GM21381 (cell line): Measurements from ENCODE around the gene CD24.
A peak's percentile ranks its signal among the peaks of the same experiment; 100 is the strongest.
"Not testable (repeated sequence)": the region's sequence is repeated elsewhere in the genome, so short reads cannot be mapped to it uniquely, and the experiment has no call there.

Source experiments
- ATAC-seq: cut with Tn5 transposase; IDR thresholded peaks from one replicate; pipeline ENCODE4 v1.9.1; 2021; ENCODE audit warnings: mild to moderate bottlenecking, moderate library complexity; ENCODE audit not compliant: unreplicated experiment

The CD24 gene, protein sequence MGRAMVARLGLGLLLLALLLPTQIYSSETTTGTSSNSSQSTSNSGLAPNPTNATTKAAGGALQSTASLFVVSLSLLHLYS

DNA sequence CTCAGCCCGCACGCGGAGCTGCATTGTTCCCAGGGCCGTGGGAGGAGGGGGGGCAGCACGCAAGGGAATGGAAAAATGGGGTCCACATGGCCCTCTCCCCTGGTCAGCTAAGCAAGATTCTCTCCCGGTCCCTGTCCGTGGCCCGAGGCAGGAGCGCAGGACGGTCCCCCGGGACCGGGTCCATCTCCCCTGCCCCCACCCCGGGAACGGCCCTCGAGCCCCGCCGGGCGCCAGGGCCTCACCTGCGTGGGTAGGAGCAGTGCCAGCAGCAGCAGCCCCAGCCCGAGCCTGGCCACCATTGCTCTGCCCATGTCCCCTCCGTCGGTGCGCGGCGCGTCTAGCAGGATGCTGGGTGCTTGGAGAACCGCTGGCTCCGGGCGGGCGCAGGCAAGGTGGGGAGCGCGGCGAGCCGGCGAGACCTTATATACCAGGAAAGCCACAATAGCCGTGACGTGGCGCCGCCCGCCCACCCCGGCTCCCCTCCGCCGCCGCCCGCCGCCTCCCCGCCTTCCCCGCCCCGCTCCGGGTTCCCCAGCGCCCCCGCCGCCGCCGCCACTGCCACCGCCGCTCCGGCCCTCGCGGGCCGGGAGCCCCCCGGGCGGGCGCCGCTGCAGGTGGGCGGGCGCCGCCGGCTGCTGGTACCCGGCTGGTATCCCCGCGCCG is at the start of gene CD24:
TSS of gene CD24 (minus strand) at position 394 of the 663 bp plus-strand sequence. CDS start at position 311, 83 bp downstream.
- no peak for ATAC-seq

DNA sequence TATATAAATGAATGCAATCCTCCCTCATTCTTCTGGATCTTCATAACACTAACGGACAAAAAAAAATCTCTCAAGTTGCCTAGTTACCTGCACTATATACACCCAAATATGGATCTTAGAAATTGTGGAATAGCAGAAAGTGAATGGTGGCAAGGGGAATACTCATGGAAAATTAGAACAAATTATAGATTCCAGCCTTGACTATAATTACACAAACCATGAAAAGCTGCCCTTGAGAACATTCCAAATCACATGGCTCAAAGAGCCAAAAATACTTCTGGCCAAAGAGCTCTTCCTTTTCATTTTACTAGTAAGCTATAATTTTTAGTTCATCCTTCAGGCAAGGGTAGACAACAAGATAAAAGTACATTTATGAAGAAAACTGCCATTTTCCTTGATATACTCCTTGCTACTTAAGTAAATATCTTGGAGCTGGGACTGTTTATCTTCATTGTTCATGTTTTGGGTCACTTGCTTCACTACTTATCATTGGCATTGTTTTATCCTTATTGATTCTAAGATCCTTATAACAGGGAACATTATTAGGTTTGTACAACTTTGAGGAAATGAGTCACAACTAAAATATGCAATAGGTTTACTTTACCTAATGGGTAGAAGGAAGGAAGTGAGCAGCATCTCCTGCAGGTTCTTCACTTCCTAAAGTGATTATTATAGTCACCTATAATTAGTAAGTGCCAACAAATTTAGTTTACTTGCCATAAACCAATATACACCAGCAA is 47.1 kb upstream of the CD24 start:
- ATAC-seq: no peak

DNA sequence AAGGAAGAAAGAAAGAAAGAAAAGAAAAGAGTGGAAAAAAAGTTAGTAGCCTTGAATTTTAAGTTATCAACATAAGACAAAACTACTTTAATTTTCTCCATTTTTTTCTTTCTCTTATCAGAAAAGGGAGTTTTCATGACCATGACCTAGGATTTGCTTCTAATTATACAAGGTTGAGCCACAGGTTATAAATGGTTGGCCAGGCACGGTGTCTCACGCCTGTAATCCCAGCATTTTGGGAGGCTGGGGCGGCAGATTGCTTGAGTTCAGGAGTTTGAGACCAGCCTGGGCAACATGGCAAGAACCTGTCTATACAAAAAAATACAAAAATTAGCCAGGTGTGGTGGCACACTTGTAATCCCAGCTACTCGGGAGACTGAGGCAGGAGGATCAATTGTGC is 45.7 kb upstream of the CD24 start:
- no peak for ATAC-seq

DNA sequence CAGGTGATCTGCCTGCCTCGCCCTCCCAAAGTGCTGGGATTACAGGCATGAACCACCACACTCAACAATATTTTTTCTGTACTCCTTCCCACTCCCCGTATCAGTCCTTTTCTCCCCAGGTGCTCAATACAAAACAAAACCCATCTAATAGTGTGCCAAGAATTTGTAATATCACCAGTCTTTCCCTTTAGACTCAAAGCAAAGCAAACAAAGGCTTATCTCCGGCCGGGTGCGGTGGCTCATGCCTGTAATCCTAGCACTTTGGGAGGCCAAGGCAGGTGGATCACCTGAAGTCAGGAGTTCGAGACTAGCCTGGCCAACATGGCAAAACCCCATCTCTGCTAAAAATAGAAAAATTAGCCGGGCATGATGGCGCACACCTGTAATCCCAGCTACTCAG is 45.1 kb upstream of the CD24 start:
- not testable (repeated sequence) for ATAC-seq

DNA sequence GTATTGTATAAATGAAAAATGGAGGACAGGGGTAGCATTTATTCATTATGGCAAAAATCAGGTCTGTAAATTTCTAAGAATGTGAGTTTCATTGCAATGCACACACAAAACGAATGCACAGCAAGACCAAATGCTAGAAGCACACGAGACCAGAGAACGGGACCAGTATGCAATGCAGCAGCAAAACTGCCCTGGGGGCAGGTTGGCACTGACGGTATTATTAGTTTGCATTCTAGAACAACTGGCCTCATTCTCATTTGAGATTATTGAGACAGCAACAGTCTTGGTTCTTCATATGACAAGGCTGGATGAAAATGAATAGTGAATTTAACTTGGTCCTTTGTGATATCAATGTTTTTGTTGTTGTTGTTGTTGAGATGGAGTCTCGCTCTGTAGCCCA is 44.5 kb upstream of the CD24 start:
- no peak for ATAC-seq

DNA sequence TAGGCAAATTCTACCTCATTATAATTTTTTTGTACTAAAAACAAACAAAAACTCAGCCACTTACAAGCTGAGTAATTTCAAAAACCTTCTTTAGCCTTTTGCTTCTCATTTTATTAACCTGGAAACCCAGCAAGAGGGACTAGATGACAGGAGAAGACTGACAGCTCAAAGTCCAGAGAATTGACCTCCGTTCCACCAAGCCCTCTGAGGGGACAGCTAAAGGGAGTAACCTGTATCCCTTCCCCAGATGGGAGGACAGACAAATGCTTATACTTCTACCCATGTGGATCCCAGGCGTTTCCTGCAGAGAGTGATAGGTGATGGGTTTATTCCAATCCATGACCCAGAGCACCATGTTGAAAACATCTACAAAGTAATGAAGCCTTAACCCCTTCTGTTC is 35.0 kb upstream of the CD24 start:
- ATAC-seq: no peak

DNA sequence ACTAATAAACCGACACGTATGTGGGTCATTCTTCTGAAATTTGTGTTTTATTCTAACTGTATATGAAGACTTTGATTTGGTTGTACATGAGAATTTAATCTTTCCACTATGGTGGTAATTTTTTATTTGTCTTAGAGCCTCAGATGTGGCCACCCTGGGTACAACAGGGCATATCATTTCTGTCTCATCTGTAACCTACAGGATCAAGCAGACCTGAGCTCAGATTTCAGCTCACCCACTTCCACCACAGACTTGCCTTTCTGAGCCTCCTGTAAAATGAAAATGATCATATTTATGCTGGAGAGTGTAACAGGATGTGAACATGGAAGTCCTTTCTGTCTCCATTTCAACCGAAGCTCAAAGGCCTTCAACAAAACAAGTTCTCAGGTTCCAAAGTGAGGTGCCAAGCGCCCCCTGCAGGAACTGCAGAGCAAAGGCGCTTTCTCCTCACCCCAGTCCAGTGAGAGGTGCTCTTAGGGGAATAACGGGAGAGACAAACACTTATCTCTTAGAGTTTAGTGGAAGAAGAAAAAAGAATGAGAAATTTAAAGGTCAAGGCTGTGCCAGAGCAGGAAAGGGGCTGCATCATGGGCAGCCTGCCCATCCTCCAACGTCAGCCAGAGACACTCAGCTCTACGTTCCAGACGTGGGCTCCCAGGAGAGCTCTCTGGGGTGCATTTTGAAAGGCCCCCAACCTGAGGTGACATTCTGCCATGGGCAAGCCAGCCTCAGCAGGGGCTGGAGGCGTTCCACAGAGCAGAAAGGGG is 23.0 kb upstream of the CD24 start:
- ATAC-seq: no peak

DNA sequence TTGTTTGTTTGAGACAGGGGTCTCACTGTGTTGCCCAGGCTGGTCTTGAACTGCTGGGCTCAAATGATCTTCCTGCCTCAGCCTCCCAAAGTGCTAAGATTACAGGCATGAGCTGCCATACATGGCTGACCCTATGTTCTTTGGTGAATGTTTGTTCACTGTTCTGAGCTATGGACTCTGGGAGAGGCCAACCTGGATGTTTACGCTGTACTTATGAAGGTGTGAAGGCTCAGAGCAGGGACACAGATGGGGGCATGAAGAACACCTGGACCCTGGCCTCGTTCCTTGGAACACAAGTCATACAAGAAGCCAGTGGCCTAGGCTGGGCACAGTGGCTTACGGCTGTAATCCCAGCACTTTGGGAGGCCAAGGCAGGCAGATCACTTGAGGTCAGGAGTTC is 21.1 kb upstream of the CD24 start:
- no peak for ATAC-seq

DNA sequence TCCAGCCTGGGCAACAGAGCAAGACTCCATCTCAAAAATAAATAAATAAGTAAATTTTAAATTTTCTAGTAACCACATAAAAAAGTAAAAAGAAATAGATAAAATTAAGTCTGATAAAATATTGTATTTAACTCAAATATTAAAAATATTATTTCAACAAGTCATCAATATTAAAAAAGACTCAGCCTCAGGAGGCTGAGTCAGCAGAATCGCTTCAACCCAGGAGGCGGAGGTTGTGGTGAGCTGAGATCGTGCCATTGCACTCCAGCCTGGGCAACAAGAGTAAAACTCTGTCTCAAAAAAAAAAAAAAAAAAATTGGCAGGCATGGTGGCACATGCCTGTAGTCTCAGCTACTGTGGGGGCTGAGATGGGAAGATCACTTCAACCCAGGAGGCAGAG is 15.2 kb upstream of the CD24 start:
- ATAC-seq: not testable (repeated sequence)

DNA sequence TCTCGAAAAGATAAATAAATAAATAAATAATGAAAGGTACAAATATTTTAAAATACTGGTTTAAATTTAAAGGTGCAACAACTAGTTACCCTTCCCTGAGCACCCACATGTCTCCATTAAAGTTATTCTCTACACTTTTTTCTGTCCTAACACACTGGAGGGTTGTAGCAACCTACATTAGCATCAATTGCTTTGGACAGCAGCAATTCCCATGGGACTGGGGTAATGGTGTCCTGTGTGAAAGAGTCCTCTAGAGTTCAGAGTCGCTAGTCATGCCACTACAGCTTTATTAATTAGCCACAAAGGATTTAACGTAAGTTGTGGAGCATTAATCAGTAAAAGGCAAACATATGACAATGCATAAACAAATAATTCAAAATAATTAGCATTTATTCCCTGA is 14.1 kb upstream of the CD24 start:
- no peak for ATAC-seq

DNA sequence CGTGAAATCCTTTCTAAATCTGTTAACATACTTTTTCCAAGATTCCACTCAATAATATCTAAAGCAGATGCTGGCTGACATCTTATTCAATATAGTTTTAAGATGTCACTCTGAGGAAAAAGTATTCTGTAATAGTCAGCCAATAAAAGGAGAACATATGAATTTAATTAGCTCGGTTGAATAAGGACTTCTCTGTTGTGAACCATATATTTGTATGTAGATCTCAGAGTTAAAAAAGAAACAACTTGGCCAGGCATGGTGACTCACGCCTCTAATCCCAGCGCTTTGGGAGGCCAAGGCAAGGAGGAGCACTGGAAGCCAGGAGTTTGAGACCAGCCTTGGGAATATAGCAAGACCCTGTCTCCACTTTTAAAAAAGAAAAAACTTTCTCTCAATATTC is 7.4 kb upstream of the CD24 start:
- ATAC-seq: no peak

DNA sequence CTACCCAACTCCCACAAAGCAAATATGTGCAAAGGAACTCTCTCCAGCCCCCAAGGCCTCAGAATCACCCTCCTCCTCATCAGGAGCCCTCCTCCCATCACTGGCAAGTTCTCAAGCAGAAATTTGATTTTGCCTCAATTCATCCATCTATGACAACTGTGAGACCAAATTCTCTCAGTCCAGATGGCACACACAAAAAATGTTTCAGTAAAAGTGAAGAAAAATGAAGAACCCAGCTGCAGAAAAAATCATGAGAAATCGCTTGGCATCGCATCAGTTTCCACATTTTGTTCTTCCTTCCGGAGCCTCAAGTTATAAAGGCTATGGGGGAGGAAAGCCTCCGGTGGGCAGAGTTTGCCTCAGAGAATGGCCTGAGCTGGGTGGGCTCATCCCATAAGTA is 6.4 kb upstream of the CD24 start:
- ATAC-seq: no peak

DNA sequence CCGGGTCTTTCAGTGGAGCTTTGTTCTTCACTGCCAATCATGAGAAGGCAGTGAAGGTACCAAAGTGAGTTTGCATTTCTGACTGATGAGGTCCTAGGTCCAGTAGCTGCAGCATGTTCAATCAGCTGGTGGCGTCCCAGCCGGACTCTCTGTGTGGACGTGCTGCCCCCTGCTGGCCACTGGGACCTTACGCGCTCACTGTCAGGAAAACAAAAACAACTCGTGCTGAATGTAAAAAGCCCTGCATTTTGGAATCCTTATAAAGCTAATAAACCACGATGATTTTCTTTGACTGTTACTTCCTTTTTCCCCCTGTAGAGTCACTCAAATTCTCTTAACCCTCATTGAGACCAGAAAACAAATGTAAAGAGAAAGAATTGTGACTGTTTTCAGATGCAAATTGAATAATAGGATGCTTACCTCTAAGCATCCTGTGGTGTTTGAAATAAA is 4.9 kb upstream of the CD24 start:
- peak; percentile 55 for ATAC-seq

DNA sequence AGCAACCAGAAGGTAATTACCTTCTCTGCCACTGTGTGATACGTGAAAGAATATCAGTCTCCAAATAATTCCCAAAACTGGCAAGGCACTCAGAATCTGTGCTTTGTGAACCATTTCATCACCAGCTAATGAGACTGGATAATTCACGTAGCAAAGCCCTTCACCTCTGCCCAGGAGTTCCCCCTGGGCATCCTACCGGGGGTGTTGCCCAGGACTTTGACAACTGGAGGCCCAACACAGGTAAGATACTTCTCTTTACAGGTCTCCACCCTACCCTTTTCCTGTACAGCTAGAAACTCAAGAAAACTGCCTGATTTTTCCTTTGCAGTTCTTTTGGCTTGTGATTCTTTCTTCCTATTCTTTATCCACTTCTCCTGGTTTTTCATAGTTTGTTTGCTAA is 2.7 kb upstream of the CD24 start:
- no peak for ATAC-seq

DNA sequence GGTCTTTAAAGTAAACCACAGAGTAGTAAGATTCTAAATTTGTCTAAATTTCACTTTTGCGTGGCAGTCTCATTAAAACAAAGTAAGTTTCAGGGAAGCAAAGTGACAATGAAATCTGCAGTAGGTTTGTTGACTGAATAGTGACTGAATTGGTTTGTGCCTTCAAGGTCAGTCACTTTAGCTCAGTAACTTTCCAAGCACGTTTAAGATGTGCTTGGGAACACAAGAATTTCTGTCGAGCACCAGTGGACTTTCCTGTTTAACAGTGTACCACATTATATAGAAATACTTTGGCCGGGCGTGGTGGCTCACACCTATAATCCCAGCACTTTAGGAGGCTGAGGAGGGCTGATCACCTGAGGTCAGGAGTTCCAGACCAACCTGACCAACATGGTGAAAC is 1.7 kb upstream of the CD24 start:
- no peak for ATAC-seq

DNA sequence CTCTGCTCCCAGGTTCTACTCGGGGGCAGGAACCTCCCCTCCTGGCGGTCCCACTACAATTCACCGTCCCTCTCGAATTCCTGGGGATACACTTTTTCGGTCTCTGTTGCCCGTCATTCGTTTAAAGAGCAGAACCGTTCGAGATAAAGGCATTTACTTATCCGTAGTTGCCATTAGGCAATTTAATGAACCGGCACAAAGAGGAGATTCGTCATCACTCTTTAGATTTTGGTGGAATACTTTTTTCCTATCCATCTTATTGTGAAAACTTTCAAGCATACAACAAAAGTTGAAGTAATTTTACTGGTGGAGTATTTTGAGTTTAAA is 1.2 kb upstream of the CD24 start:
- no peak for ATAC-seq

DNA sequence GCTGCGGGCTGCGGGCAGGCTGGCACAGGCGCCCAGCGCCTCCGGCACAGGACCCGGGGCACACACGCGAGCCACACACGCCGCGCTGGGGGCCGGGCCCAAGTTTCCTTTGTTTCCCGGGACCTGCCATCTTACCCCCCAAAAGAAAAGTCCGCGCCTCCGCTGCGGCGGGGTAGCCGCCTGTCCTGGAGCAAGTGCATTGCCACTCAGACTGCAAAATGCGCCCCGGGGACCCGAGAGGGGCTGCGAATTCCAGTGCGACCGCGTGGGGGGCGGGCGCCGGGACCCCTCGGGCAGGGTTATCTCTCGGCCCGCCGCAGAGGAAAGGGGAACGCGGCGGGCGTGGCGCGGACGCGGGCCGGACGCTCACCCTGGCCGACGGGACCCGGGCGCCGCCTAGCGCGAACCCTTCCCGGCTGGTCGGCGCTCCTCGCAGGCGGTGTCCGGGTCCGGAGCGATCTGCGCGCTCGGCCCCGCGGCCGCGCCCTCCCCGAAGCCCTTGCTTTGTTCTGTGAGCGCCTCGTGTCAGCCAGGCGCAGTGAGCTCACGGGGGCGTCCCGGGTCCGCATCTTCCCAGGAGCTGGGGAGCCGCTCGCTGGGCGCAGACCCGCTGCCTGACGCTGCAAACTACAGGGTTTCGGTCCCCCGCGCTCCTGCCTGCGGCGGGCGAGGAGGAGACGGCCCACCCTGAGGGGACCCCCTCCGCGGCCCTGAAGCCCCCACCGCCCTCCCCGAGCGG is 639 bp upstream of the CD24 start:
- peak; percentile 69 for ATAC-seq

DNA sequence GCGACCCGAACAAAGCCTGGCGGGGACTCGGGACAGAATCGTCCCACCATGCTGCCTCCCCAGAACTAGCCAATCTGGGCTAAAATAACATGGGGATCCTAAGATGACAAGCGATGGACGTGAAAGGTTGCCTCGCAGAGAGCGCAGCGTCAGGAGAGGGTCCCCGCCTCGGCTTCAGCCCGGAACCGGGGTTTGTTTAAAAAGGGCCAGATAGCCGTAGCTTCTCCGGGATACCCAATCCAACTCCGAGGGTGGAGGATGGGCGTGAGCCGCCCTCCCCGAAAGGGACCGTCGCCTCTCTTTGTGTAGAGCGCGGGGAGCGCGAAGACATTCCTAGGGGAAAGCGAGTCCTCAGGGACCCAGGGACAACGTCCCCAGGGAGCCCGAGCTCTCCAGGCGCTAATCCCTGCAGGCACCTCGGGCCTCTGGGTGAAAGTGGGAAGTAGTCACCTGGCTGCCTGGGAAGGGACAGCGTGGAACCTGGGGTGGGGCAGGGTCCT is 643 bp downstream of the CD24 start:
- ATAC-seq: no peak

DNA sequence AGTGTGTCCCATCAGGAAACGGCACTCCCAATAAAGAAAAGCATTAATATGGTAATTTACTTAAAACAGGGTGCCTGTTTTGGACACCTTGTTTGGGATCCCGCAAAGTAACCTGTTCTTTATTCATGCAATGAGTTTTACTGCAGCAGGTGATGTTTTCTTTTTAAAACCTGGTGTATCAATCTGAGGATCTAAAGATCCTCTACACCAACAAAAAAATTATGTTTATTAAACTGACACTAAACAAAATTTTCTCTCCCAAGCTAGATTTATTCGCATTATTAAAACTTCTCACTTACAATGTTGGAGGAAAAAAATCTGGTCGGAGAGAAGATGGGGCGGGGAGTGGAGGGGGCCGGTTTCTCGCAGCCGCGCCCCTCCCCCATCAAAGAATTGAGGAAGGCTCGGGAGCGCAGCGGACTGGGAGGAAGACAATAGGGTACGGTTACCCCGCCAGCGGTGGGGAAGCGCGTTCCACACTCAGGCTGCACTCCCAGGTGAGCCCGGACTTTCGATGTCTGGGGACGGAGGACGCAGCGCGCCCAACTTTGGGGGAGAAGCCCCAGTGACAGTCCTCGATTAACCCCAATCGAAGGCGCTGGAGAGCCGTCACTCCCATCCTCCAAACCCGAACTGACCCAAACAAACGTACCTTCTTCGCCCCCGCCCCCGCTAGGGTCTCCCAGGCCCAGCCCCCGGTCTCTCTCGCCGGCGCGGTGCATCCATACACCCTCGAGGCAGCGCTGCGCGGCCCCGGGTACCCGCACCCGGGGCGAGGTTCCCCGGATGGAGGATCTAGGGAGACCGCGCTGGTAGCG is 1.3 kb downstream of the CD24 start:
- no peak for ATAC-seq

DNA sequence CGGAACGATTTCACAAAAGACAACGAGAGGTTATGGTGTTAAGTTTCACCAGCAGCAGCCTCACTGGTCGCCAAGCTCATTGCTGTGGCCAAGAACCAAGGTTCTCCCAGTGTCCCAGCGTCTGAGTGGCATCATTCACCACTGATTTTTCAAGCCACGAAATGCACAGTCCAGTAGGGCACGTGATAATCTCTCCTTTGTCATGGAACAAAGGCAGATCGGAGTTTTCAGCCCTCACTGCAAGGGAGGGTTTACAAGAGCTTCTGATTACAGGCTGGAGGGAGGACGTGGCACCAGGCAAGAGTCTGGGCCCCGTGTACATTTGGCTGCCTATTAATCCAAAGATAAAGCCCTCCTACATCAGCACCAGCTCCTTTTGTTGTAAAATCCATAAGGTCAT is 2.0 kb downstream of the CD24 start:
- no peak for ATAC-seq
